ENCODE data around the gene LBX1. TPM values are rescaled to one million over a fixed set of nuclear protein-coding genes. Genes with fewer than 3 reads are reported as not detected.

LBX1 gene
- total RNA-seq, 1 donor from 2014 or later: not detected

- intact Hi-C loops (cut with DNase I): no loop called here
- DNase-seq (ENCODE audit: missing footprints) (no peak), ATAC-seq (no peak)
Measured at GRCh38 chr10:101249171-101249581, 19.9 kb upstream of the LBX1 start.

- intact Hi-C loops (cut with DNase I): no loop called here
- DNase-seq (ENCODE audit: missing footprints) (no peak), ATAC-seq (no peak)
Measured at GRCh38 chr10:101246639-101247038, 17.4 kb upstream of the LBX1 start.

GRCh38 chr10:101244321-101245050 is 15.2 kb upstream of the LBX1 start:
- intact Hi-C loops (cut with DNase I): no loop called here
- DNase-seq (ENCODE audit: missing footprints) (no peak), ATAC-seq (no peak)

GRCh38 chr10:101241840-101242707 is 12.8 kb upstream of the LBX1 start:
- peak; percentile 42 for ATAC-seq
- intact Hi-C loops (cut with DNase I): no loop called here
- no peak for DNase-seq (ENCODE audit: missing footprints)

- no peak for ATAC-seq
- DNase-seq (ENCODE audit: missing footprints): peak; percentile 2
- intact Hi-C loops (cut with DNase I): no loop called here
Measured at GRCh38 chr10:101238732-101239105, 9.5 kb upstream of the LBX1 start.

GRCh38 chr10:101237982-101238731 is 8.9 kb upstream of the LBX1 start:
- intact Hi-C loops (cut with DNase I): no loop called here

GRCh38 chr10:101237081-101237981 is 8.1 kb upstream of the LBX1 start:
- no peak for DNase-seq (ENCODE audit: missing footprints)
- no peak for ATAC-seq
- intact Hi-C loops (cut with DNase I): no loop called here

More at GRCh38 chr10:101237982-101238731, 8.9 kb upstream of the LBX1 start:
- no peak for DNase-seq (ENCODE audit: missing footprints)
- no peak for ATAC-seq

- ATAC-seq: no peak
- no peak for DNase-seq (ENCODE audit: missing footprints)
- intact Hi-C loops (cut with DNase I): no loop called here
Measured at GRCh38 chr10:101236376-101237080, 7.3 kb upstream of the LBX1 start.

GRCh38 chr10:101235766-101236165 is 6.5 kb upstream of the LBX1 start:
- intact Hi-C loops (cut with DNase I): no loop called here

GRCh38 chr10:101234333-101234732 is 5.1 kb upstream of the LBX1 start:
- ATAC-seq (no peak), DNase-seq (ENCODE audit: missing footprints) (no peak)
- intact Hi-C loops (cut with DNase I): no loop called here

More at GRCh38 chr10:101235766-101236165, 6.5 kb upstream of the LBX1 start:
- DNase-seq (ENCODE audit: missing footprints): no peak
- no peak for ATAC-seq

GRCh38 chr10:101233863-101234262 is 4.6 kb upstream of the LBX1 start:
- DNase-seq (ENCODE audit: missing footprints): no peak
- intact Hi-C loops (cut with DNase I): no loop called here
- ATAC-seq: no peak

GRCh38 chr10:101233443-101233842 is 4.2 kb upstream of the LBX1 start:
- no peak for DNase-seq (ENCODE audit: missing footprints)
- ATAC-seq: no peak
- intact Hi-C loops (cut with DNase I): no loop called here

- no peak for ATAC-seq
- intact Hi-C loops (cut with DNase I): no loop called here
- DNase-seq (ENCODE audit: missing footprints): no peak
Measured at GRCh38 chr10:101231912-101232689, 2.8 kb upstream of the LBX1 start.

GRCh38 chr10:101231092-101231491 is 1.8 kb upstream of the LBX1 start:
- ATAC-seq (no peak), DNase-seq (ENCODE audit: missing footprints) (no peak)
- intact Hi-C loops (cut with DNase I): no loop called here

GRCh38 chr10:101230183-101230917 is 1.1 kb upstream of the LBX1 start:
- intact Hi-C loops (cut with DNase I): no loop called here
- DNase-seq (ENCODE audit: missing footprints) (no peak), ATAC-seq (no peak)

GRCh38 chr10:101228966-101229265 is 347 bp downstream of the LBX1 start:
- DNase-seq (ENCODE audit: missing footprints): no peak
- intact Hi-C loops (cut with DNase I): no loop called here
- no peak for ATAC-seq

Data from Right ventricle myocardium inferior (tissue), 1 donor.